Smooth muscle cell of the brain vasculature (primary cell): ENCODE results near the gene LHX4.

Source experiments
- DNase-seq: peaks from one replicate; pipeline ENCODE4 v3.0.0-alpha.2; 2012; ENCODE audit warnings: low read depth, low spot score

LHX4 gene

DNA sequence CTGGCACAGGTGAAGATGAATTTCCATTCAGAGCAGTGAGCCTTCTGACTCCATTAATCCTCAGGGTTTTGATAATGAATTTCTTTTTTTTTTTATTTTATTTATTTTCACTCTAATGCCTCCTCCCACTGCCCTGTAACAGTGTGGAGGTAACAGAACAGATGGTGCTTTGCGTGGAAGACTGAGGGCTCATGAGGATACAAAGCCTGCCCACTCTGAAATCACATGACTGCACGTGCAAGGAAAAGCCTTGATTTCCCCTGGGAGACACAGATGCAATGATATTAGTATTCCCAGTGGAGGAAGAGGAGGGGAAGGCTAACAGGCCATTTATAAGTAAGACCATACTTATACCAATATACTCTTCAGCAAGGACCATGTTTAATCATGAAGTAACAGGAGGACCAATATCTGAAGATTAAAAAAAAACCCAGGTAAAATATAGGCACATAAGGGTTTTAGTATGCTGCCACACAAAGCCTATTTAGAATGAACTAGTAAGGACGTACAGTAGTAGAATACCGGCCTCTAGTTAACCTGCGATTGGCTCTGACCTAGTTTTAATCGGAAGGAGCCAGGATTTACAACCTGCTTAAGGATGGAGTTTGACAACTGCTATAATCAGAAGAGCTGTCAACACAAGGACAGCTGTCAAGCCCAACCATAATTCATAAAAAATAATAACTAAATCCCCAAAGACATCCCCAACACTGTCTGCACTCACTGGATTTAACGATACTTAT lies 69.6 kb downstream of the LHX4 start:
- DNase-seq, result no peak

DNA sequence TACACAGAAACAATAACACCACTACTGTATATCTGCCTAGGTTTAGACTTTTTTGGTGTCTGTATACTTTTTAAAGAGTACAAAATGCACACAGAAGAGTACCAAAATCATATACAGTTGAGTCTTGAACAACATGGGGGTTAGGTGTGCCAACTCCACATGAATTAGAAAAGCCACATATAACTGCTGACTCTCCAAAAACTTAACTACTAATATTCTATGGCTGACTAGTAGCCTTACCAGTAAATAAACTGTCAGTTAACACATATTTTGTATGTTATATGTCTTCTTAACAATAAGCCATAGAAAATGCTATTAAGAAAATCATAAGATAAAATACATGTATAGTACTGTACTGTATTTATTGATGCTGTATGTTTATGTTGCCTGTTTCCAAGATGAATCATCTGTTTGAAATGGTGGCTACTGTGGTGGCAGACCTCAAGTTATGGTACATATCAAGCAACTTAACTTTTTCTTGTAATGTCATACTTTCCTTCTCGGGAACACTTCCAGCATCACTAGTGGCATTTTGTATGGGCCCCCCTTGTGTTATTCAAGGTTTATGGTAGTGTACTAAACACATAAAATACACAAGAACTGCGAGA lies 71.2 kb downstream of the LHX4 start:
- no peak for DNase-seq

DNA sequence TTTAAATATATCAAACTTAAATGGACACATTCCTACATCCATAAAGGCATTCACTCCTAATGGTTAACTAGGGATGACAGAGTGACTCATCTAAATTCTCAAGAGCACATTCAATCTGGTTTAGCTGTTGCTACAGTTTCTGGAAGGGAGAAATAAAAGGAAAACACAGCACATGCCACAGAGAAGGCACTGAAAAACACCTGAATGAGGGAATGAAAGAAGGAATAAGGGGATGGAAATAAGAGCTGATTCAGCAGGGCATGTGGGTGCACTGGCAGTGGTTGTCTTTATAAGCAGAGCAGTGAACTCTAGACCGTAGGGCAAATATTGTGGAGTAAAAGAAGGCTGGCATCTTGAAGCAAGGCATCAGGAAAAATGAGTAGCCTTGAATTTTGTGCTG lies 79.3 kb downstream of the LHX4 start:
- DNase-seq, result no peak

DNA sequence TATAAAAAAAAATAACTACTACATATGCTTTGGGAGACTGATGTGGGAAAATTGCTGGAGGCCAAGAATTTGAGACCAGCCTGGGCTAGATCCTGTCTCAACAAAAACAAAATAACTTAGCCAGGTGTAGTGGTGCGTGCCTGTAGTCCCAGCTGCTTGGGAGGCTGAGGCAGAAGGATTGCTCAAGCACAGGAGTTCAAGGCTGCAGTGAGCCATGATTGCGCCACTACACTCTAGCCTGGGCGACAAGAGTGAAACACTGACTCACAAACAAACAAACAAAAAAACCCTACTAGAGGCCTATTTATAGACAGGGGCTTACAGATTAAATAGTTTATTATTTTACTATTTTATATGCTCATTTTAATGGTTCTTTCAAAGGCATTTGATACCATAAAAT lies 80.0 kb downstream of the LHX4 start:
- no peak for DNase-seq

DNA sequence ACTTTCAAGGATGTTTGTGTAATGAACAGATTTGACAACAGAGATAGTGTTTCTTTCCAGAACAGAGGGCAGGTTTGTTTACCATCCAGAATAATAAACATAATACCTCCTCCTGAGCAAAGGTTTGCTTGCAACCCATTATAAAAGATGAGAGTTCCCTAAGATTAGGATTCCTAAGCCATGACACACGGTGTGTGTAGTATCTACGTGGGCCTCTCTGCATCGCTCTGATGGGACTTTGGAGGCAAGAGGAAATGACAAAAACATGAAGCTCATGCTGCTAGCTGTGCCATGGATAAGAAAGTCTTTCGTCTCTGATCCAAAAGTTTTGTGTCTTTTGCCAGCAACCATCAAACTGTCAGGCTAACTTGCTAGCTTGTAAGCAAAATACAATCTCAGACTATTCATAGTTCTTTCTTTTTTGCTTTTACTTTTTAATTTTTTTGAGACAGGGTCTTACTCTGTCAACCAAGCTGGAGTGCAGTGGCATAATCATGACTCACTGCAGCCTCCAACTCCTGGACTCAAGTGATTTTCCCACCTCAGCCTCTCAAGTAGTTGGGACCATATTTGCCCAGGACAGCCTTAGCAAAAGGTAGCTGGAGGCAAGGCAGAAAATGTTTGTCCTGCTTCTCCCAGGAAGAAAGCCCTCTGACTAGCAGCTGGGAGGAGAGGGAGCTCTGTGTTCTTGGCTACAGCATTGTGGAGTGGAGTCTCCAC lies 81.1 kb downstream of the LHX4 start:
- DNase-seq, result no peak

DNA sequence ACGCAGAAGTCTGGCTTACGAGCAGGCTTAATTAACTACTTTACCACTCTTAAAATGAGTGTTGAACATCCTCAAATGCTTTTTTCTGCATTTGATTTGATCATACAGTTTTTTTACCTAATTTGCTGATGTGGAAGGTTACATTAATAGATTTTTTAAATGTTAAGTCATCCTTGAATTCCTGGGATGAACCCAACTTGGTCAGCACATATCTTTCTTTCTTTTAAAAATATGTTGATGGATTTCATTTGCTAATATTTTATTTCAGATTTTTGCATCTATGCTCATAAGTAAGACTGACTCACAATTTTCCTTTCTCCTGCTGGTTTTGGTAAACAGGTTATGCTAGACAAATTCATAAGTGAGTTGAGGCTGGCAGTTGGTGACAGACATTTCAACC lies 82.9 kb downstream of the LHX4 start:
- no peak for DNase-seq

DNA sequence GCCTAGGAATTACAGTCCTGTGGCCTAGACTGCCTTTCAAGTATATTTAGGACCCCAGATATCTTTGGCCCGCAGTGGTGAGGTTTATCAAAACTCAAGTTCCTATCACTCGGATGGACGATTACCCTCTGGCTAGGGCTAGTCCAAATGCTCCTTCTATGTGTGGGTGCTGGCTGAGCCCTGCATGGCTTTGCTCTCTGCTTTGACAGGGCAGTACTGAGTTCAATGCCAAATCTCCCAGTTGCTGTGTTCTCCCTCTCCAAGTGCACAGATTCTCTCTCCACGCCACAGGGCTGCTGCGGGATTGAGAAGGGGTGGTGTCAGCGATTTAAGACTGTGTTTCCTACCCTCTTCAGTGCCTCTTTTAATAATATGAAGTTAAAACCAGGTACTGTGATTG lies 97.0 kb downstream of the LHX4 start:
- DNase-seq, result no peak
